Mucosa of rectum (tissue), 2 donors: ENCODE measurements around the gene ANKFN1.

ENCODE experiments used
- H3K27ac ChIP-seq, 2 donors: one replicate each; pipeline ENCODE4 v1.7.0; 2013; ENCODE audit warnings: inconsistent platforms in 2 of 2, low read depth in 2 of 2, low read length in 2 of 2
- H3K27me3 ChIP-seq, 2 donors: one replicate each; pipeline ENCODE4 v1.7.0; 2013; ENCODE audit warnings: low read length in 2 of 2; ENCODE audit not compliant: control insufficient read depth in 2 of 2, insufficient read depth in 2 of 2
- H3K36me3 ChIP-seq, 2 donors: one replicate each; pipeline ENCODE4 v1.7.0; 2013; ENCODE audit warnings: low read length in 2 of 2; ENCODE audit not compliant: control insufficient read depth in 2 of 2, insufficient read depth in 2 of 2
- H3K4me1 ChIP-seq, 2 donors: one replicate each; pipeline ENCODE4 v1.7.0; 2013; ENCODE audit warnings: low read length in 2 of 2, mild to moderate bottlenecking in 1 of 2; ENCODE audit not compliant: control insufficient read depth in 2 of 2, insufficient read depth in 2 of 2
- H3K4me3 ChIP-seq, 2 donors: one replicate each; pipeline ENCODE4 v1.7.0; 2013; ENCODE audit warnings: low read length in 2 of 2
- H3K9ac ChIP-seq, 2 donors: one replicate each; pipeline ENCODE4 v1.7.0; 2013; ENCODE audit warnings: low read length in 2 of 2, low read depth in 1 of 2, mild to moderate bottlenecking in 1 of 2
- H3K9me3 ChIP-seq, 2 donors: one replicate each; pipeline ENCODE4 v1.7.0; 2013; ENCODE audit warnings: low read length in 2 of 2; ENCODE audit not compliant: control insufficient read depth in 2 of 2
- donor health status: healthy.
- donor health status: Normal muscosa, but diverticular disease.

ANKFN1 gene

GRCh38 chr17:56222255-56222654 lies 69.0 kb downstream of the ANKFN1 start:
- Histone ChIP-seq H3K36me3 (no peaks in the 10 kb centered on the region), H3K9ac (no peak overlapping the region), H3K4me3 (no peak overlapping the region), H3K9me3 (no peaks in the 10 kb centered on the region), H3K27me3 (no peaks in the 10 kb centered on the region), H3K27ac (no peak overlapping the region), H3K4me1 (no peaks in the 10 kb centered on the region)

GRCh38 chr17:56230660-56231059 lies 77.4 kb downstream of the ANKFN1 start:
- Histone ChIP-seq H3K27ac (no peak overlapping the region), H3K4me1 (no peaks in the 10 kb centered on the region), H3K27me3 (no peaks in the 10 kb centered on the region), H3K4me3 (no peak overlapping the region), H3K9me3 (no peaks in the 10 kb centered on the region), H3K36me3 (no peaks in the 10 kb centered on the region), H3K9ac (no peak overlapping the region)

GRCh38 chr17:56231252-56231651 lies 78.0 kb downstream of the ANKFN1 start:
- H3K9me3 ChIP-seq = no peaks in the 10 kb centered on the region
- no peak overlapping the region for H3K27ac ChIP-seq
- H3K9ac ChIP-seq = no peak overlapping the region
- H3K36me3 ChIP-seq = no peaks in the 10 kb centered on the region
- H3K4me3 ChIP-seq = no peak overlapping the region
- H3K27me3 ChIP-seq = no peaks in the 10 kb centered on the region
- H3K4me1 ChIP-seq = no peaks in the 10 kb centered on the region

- Histone ChIP-seq H3K4me3 (no peak overlapping the region), H3K36me3 (no peaks in the 10 kb centered on the region), H3K9ac (no peak overlapping the region), H3K9me3 (no peaks in the 10 kb centered on the region), H3K27me3 (no peaks in the 10 kb centered on the region), H3K27ac (no peak overlapping the region), H3K4me1 (no peaks in the 10 kb centered on the region)
These were observed 78.4 kb downstream of the ANKFN1 start for GRCh38 chr17:56231693-56232092.

- Histone ChIP-seq H3K4me3 (no peak overlapping the region), H3K27ac (no peak overlapping the region), H3K36me3 (no peaks in the 10 kb centered on the region), H3K9me3 (no peaks in the 10 kb centered on the region), H3K4me1 (no peaks in the 10 kb centered on the region), H3K9ac (no peak overlapping the region), H3K27me3 (no peaks in the 10 kb centered on the region)
These were observed 91.1 kb downstream of the ANKFN1 start for GRCh38 chr17:56244268-56244890.

- no peak overlapping the region for H3K9ac ChIP-seq
- no peaks in the 10 kb centered on the region for H3K9me3 ChIP-seq
- no peaks in the 10 kb centered on the region for H3K36me3 ChIP-seq
- no peaks in the 10 kb centered on the region for H3K27me3 ChIP-seq
- no peaks in the 10 kb centered on the region for H3K4me1 ChIP-seq
- H3K4me3 ChIP-seq = no peak overlapping the region
- no peak overlapping the region for H3K27ac ChIP-seq
These were observed 94.5 kb downstream of the ANKFN1 start for GRCh38 chr17:56247816-56248215.

GRCh38 chr17:56257075-56257474 lies 103.8 kb downstream of the ANKFN1 start:
- no peaks in the 10 kb centered on the region for H3K4me1 ChIP-seq
- no peaks in the 10 kb centered on the region for H3K27me3 ChIP-seq
- no peak overlapping the region for H3K27ac ChIP-seq
- no peak overlapping the region for H3K4me3 ChIP-seq
- no peak overlapping the region for H3K9ac ChIP-seq
- no peaks in the 10 kb centered on the region for H3K9me3 ChIP-seq
- no peaks in the 10 kb centered on the region for H3K36me3 ChIP-seq

- H3K27me3 ChIP-seq = no peaks in the 10 kb centered on the region
- no peak overlapping the region for H3K9ac ChIP-seq
- no peak overlapping the region for H3K27ac ChIP-seq
- no peaks in the 10 kb centered on the region for H3K36me3 ChIP-seq
- no peaks in the 10 kb centered on the region for H3K9me3 ChIP-seq
- H3K4me3 ChIP-seq = no peak overlapping the region
- H3K4me1 ChIP-seq = no peaks in the 10 kb centered on the region
These were observed 107.2 kb downstream of the ANKFN1 start for GRCh38 chr17:56260376-56261002.

GRCh38 chr17:56262803-56263202 lies 109.5 kb downstream of the ANKFN1 start:
- H3K4me3 ChIP-seq = no peak overlapping the region
- no peak overlapping the region for H3K27ac ChIP-seq
- no peaks in the 10 kb centered on the region for H3K4me1 ChIP-seq
- H3K27me3 ChIP-seq = no peaks in the 10 kb centered on the region
- H3K9ac ChIP-seq = no peak overlapping the region
- H3K36me3 ChIP-seq = no peaks in the 10 kb centered on the region
- H3K9me3 ChIP-seq = no peaks in the 10 kb centered on the region

GRCh38 chr17:56269556-56270389 lies 116.5 kb downstream of the ANKFN1 start:
- no peaks in the 10 kb centered on the region for H3K4me1 ChIP-seq
- no peaks in the 10 kb centered on the region for H3K27me3 ChIP-seq
- no peaks in the 10 kb centered on the region for H3K9me3 ChIP-seq
- no peak overlapping the region for H3K27ac ChIP-seq
- no peaks in the 10 kb centered on the region for H3K36me3 ChIP-seq
- H3K4me3 ChIP-seq = no peak overlapping the region
- no peak overlapping the region for H3K9ac ChIP-seq
